ENCODE measurements around the gene RBPJL.

GRCh38 chr20:45313065-45313695, 6.5 kb downstream of the RBPJL start:
- TF ChIP-seq CTCF (IDR thresholded peaks at IDR 0.05; ENCODE audit: poor library complexity) (no peak), EZH2 (IDR thresholded peaks at IDR 0.05; ENCODE audit: borderline replicate concordance) (no peak)
